HCT116 (cell line): Measurements from ENCODE around the gene SUCLG2. TPM values are rescaled to one million over a fixed set of nuclear protein-coding genes. Genes with fewer than 3 reads are reported as not detected.

Source experiments
- ATAC-seq: fragments of 200-7000 bp; cut with Tn5 transposase; 2 replicates; pipeline ENCODE4 v1.9.1; 2020; ENCODE audit warnings: mild to moderate bottlenecking, moderate library complexity
- BruUV-seq: library from RNA; stranded (reverse); fragments of 400-500 nt; replicated peaks from 2 replicates; lab custom pipeline; 2021; lab: Mats Ljungman, UMichigan
- CTCF ChIA-PET: fragments of 300-600 bp; sonication (Branson Sonifier 250); formaldehyde crosslinking; loops from one replicate; lab custom pipeline; 2021; ENCODE audit warnings: antibody characterized with exemption; lab: Charles Lee
- POLR2A ChIA-PET: fragments of 300-600, 350-600 bp; sonication (Branson Sonifier 250); formaldehyde crosslinking; loops from one replicate; lab custom pipeline; 2021; ENCODE audit warnings: antibody characterized with exemption; lab: Charles Lee
- RAD21 ChIA-PET, 2 experiments: fragments of 300-600 bp; sonication (Branson Sonifier 250); formaldehyde crosslinking; loops; one replicate each; lab custom pipeline; 2023; ENCODE audit warnings: low total read pairs in 2 of 2; ENCODE audit not compliant: uncharacterized antibody in 2 of 2, unreplicated experiment in 2 of 2, low non-redundant PET in 1 of 2; lab: Charles Lee
- DNase-seq: peaks from one replicate; pipeline ENCODE4 v3.0.0-alpha.2; 2010; ENCODE audit warnings: low read depth, low spot score
- H2AFZ ChIP-seq: fragments of 200-600 bp; shearing (Covaris generic), sonication (generic); 2 replicates; pipeline ENCODE4 v1.6.1; 2017; ENCODE audit warnings: low read depth, mixed run types, mixed read lengths, antibody characterized with exemption, low read length; ENCODE audit not compliant: poor library complexity, severe bottlenecking
- H3K27ac ChIP-seq: 2 replicates; pipeline ENCODE4 v1.5.1; 2012; ENCODE audit warnings: low read depth, low read length
- H3K27me3 ChIP-seq: fragments of 200-600 bp; sonication (generic); 2 replicates; pipeline ENCODE4 v1.6.1; 2016; ENCODE audit warnings: mixed run types, low read length, mixed read lengths; ENCODE audit not compliant: insufficient read depth
- H3K36me3 ChIP-seq, 2 experiments: fragments of 200-500 bp in 1 of 2; fragments of 200-600 bp in 1 of 2; sonication (Bioruptor generic) in 1 of 2; sonication (generic) in 1 of 2; 2 replicates each; pipeline versions ENCODE4 v1.5.1 to v1.6.1; 2014 to 2016; ENCODE audit warnings: low read length in 2 of 2, inconsistent platforms in 1 of 2, mixed read lengths in 1 of 2, mixed run types in 1 of 2; ENCODE audit not compliant: insufficient read depth in 2 of 2, control insufficient read depth in 1 of 2
- H3K4me1 ChIP-seq, 2 experiments: fragments of 200-600 bp in 1 of 2; sonication (generic) in 1 of 2; 2 replicates each; pipeline versions ENCODE4 v1.5.1 to v1.6.1; 2012 to 2017; ENCODE audit warnings: low read length in 2 of 2, inconsistent platforms in 1 of 2, mild to moderate bottlenecking in 1 of 2, mixed read lengths in 1 of 2, mixed run types in 1 of 2, moderate library complexity in 1 of 2; ENCODE audit not compliant: insufficient read depth in 2 of 2, control insufficient read depth in 1 of 2
- H3K4me2 ChIP-seq: fragments of 200-600 bp; sonication (generic); 2 replicates; pipeline ENCODE4 v1.6.1; 2017; ENCODE audit warnings: mixed run types, low read length, mixed read lengths
- H3K4me3 ChIP-seq, 2 experiments: fragments of 200-600 bp in 1 of 2; sonication (generic) in 1 of 2; replicated peaks in 1 of 2; 2 replicates each; pipeline ENCODE4 v1.5.1; 2011 to 2016; ENCODE audit warnings: low read length in 2 of 2, control low read depth in 1 of 2, low read depth in 1 of 2, mild to moderate bottlenecking in 1 of 2, mixed read lengths in 1 of 2, mixed run types in 1 of 2
- H3K79me2 ChIP-seq: fragments of 200-600 bp; sonication (generic); 2 replicates; pipeline ENCODE4 v1.6.1; 2017; ENCODE audit warnings: mild to moderate bottlenecking, mixed run types, low read length, moderate library complexity, mixed read lengths; ENCODE audit not compliant: insufficient read depth
- H3K9ac ChIP-seq: fragments of 200-600 bp; sonication (generic); 2 replicates; pipeline ENCODE4 v1.6.1; 2016; ENCODE audit warnings: low read length, mixed read lengths
- H3K9me2 ChIP-seq: fragments of 200-600 bp; sonication (generic), shearing (Covaris generic); 2 replicates; pipeline ENCODE4 v1.6.1; 2017; ENCODE audit warnings: mixed run types, mild to moderate bottlenecking, moderate library complexity; ENCODE audit not compliant: insufficient read depth
- H3K9me3 ChIP-seq, 2 experiments: fragments of 200-500 bp in 1 of 2; fragments of 200-600 bp in 1 of 2; sonication (Bioruptor generic) in 1 of 2; sonication (generic) in 1 of 2; 2 replicates each; pipeline ENCODE4 v1.6.1; 2014 to 2017; ENCODE audit warnings: low read length in 2 of 2, mixed read lengths in 2 of 2, inconsistent platforms in 1 of 2, low read depth in 1 of 2, mild to moderate bottlenecking in 1 of 2, mixed run types in 1 of 2, moderate library complexity in 1 of 2; ENCODE audit not compliant: control insufficient read depth in 1 of 2, insufficient read depth in 1 of 2
- H4K20me1 ChIP-seq: fragments of 200-600 bp; sonication (generic), shearing (Covaris generic); 2 replicates; pipeline ENCODE4 v1.6.1; 2017; ENCODE audit warnings: mixed run types, mild to moderate bottlenecking, moderate library complexity; ENCODE audit not compliant: insufficient read depth
- ATF3 ChIP-seq: IDR thresholded peaks from 2 replicates; pipeline ENCODE4 v1.6.1; 2012
- CEBPB ChIP-seq: IDR thresholded peaks from 2 replicates; pipeline ENCODE4 v1.6.1; 2012; ENCODE audit warnings: low read depth
- EZH2 ChIP-seq: fragments of 200-600 bp; sonication (generic); IDR thresholded peaks from 2 replicates; pipeline ENCODE4 v1.6.1; 2017; ENCODE audit warnings: antibody characterized with exemption, mixed run types
- FOSL1 ChIP-seq: IDR thresholded peaks from 2 replicates; pipeline ENCODE4 v1.6.1; 2012; ENCODE audit warnings: low read depth
- POLR2A ChIP-seq: IDR thresholded peaks from 2 replicates; pipeline ENCODE4 v1.7.0; 2011; ENCODE audit warnings: borderline replicate concordance; ENCODE audit not compliant: insufficient read depth, insufficient read length; ENCODE audit errors: extremely low read depth
- POLR2AphosphoS5 ChIP-seq: IDR thresholded peaks from 2 replicates; pipeline ENCODE4 v1.6.1; 2011; ENCODE audit warnings: mild to moderate bottlenecking, low read depth, low read length, moderate library complexity
- REST ChIP-seq: IDR thresholded peaks from 2 replicates; pipeline ENCODE4 v1.6.1; 2012; ENCODE audit warnings: low read depth
- SP1 ChIP-seq: IDR thresholded peaks from 2 replicates; pipeline ENCODE4 v1.6.1; 2012; ENCODE audit warnings: low read depth
- TCF7L2 ChIP-seq: IDR thresholded peaks from 2 replicates; pipeline ENCODE4 v1.7.0; 2011; ENCODE audit warnings: borderline replicate concordance, inconsistent platforms; ENCODE audit not compliant: insufficient read depth, insufficient read length; ENCODE audit errors: extremely low read depth
- ZBTB33 ChIP-seq: IDR thresholded peaks from 2 replicates; pipeline ENCODE4 v1.6.1; 2011; ENCODE audit warnings: mild to moderate bottlenecking, low read length, moderate library complexity; ENCODE audit not compliant: insufficient replicate concordance; ENCODE audit errors: extremely low read depth
- intact Hi-C: fragments of 100-400 bp; cut with micrococcal nuclease; formaldehyde crosslinking; loops from 2 replicates; pipeline ENCODE4 v1.10.0; 2022
- total RNA-seq: library from RNA; stranded (reverse); gene quantifications from one replicate; pipeline ENCODE4 v1.2.1, GENCODE V29; 2021; ENCODE audit not compliant: unreplicated experiment

Gene SUCLG2
- total RNA-seq, 1 experiment from 2014 or later = 49.2 TPM

DNA sequence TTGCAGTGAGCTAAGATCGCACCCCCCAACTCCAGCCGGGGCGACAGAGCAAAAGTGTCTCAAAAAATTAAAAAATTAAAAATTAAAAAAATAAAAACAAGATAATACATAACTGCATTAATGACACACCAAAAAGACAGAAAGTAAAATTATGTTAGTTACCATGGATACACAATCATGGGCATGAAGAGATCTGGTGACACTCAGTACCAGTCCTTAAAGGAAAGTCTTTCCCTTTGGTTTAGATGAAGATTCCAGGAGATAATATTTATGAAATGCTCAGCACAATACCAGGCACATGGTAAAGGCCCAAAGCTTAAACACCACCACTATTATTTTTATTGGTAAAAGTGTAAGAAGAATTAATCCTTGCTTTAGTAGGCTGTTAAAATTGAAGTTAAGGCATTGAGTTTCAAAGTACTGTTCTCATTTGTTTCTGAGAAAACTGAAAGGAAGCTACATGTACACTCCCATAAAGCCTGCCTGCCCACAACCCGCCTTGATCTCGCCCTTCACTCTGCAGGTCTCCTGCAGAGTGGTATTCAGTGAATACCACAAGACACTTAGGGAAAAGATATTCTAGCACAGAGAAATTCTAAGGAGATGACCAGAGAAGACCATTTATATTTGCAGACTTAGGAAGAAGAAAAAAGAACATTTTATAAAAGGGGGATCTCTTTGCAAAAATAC is 52.3 kb downstream of the SUCLG2 start:
- TF ChIP-seq POLR2AphosphoS5 = no peak
- no peak for TF ChIP-seq SP1
- TF ChIP-seq EZH2 = no peak
- no peak for TF ChIP-seq CEBPB
- no peak for TF ChIP-seq TCF7L2
- no peak for TF ChIP-seq ATF3
- TF ChIP-seq FOSL1 = no peak
- TF ChIP-seq REST = no peak
- TF ChIP-seq ZBTB33 = no peak
- no peak for TF ChIP-seq POLR2A
- no peak overlapping the region for H3K4me3 ChIP-seq
- peaks cover 4% of the 10 kb centered on the region; the same call in 1 of the 2 replicates for H3K79me2 ChIP-seq
- ChIA-PET CTCF (no interaction called here), POLR2A (no interaction called here), RAD21 (no interaction called here)
- H3K9me2 ChIP-seq = no peaks in the 10 kb centered on the region
- no peaks in the 10 kb centered on the region for H3K4me1 ChIP-seq
- BruUV-seq = no TSS peak
- H2AFZ ChIP-seq = no peak overlapping the region
- no peak overlapping the region for H3K9ac ChIP-seq
- no peak overlapping the region for H3K27ac ChIP-seq
- no peaks in the 10 kb centered on the region for H3K27me3 ChIP-seq
- no peaks in the 10 kb centered on the region for H3K9me3 ChIP-seq
- 0 out of 2 replicates have a peak, but pooled peaks cover 3% of the 10 kb centered on the region for H4K20me1 ChIP-seq
- H3K4me2 ChIP-seq = no peak overlapping the region
- intact Hi-C loops = no loop called here
- ATAC-seq (no peak), DNase-seq (no peak)
- peaks cover 2 to 11% of the 10 kb centered on the region in 2 experiments; a peak in 2 of 4 replicates for H3K36me3 ChIP-seq
